IMR-90 (cell line): ENCODE data around the gene EXT2. TPM values are rescaled to one million over a fixed set of nuclear protein-coding genes. Genes with fewer than 3 reads are reported as not detected.

Experiments used
- ATAC-seq: fragments of 200-7000 bp; cut with Tn5 transposase; 2 replicates; pipeline ENCODE4 v1.9.1; 2020; ENCODE audit warnings: low read depth, mild to moderate bottlenecking, moderate library complexity
- BruUV-seq: library from RNA; stranded (reverse); fragments of 400-500 nt; replicated peaks from 2 replicates; lab custom pipeline; 2021; lab: Mats Ljungman, UMichigan
- CTCF ChIA-PET: fragments of 300-600 bp; formaldehyde crosslinking; extraction: SDS; loops from one replicate; lab custom pipeline; 2021; ENCODE audit warnings: antibody characterized with exemption; lab: Yijun Ruan, JAX
- POLR2A ChIA-PET: fragments of 300-600 bp; sonication (Branson Sonifier 250); formaldehyde crosslinking; loops from one replicate; lab custom pipeline; 2022; ENCODE audit warnings: antibody characterized with exemption; ENCODE audit not compliant: unreplicated experiment; lab: Charles Lee
- DNase-seq: peaks from one replicate; pipeline ENCODE4 v3.0.0; 2013
- H2AFZ ChIP-seq: replicated peaks from 2 replicates; pipeline ENCODE3; 2013; ENCODE audit warnings: low read length, mild to moderate bottlenecking; ENCODE audit not compliant: poor library complexity
- H2AK5ac ChIP-seq: 2 replicates; pipeline ENCODE4 v1.6.1; 2013; ENCODE audit warnings: low read depth, low read length, inconsistent platforms
- H2AK9ac ChIP-seq: replicated peaks from 2 replicates; pipeline ENCODE3; 2013; ENCODE audit warnings: mild to moderate bottlenecking, low read depth, low read length, moderate library complexity; ENCODE audit not compliant: poor library complexity
- H2BK120ac ChIP-seq: 2 replicates; pipeline ENCODE4 v1.6.1; 2013; ENCODE audit warnings: low read depth, low read length, inconsistent platforms
- H2BK15ac ChIP-seq: 3 replicates; pipeline ENCODE4 v1.6.1; 2013; ENCODE audit warnings: low read depth, low read length, inconsistent platforms
- H2BK20ac ChIP-seq: 2 replicates; pipeline ENCODE4 v1.6.1; 2013; ENCODE audit warnings: low read depth, mild to moderate bottlenecking, inconsistent platforms, low read length, moderate library complexity
- H2BK5ac ChIP-seq: 2 replicates; pipeline ENCODE4 v1.6.1; 2013; ENCODE audit warnings: mild to moderate bottlenecking, low read depth, low read length, inconsistent platforms; ENCODE audit not compliant: poor library complexity, severe bottlenecking
- H3K14ac ChIP-seq: replicated peaks from 2 replicates; pipeline ENCODE4 v1.6.1; 2013; ENCODE audit warnings: low read depth, low read length, inconsistent platforms
- H3K18ac ChIP-seq: 2 replicates; pipeline ENCODE4 v1.6.1; 2013; ENCODE audit warnings: low read depth, low read length, control low read depth
- H3K23ac ChIP-seq: 2 replicates; pipeline ENCODE4 v1.6.1; 2013; ENCODE audit warnings: low read depth, low read length, inconsistent platforms
- H3K27ac ChIP-seq: 2 replicates; pipeline ENCODE4 v1.5.1; 2013; ENCODE audit warnings: mild to moderate bottlenecking, control low read depth, low read length; ENCODE audit not compliant: insufficient read depth
- H3K27me3 ChIP-seq: 2 replicates; pipeline ENCODE4 v1.6.1; 2013; ENCODE audit warnings: low read length; ENCODE audit not compliant: control insufficient read depth, insufficient read depth
- H3K36me3 ChIP-seq: 2 replicates; pipeline ENCODE4 v1.6.1; 2013; ENCODE audit warnings: low read length, mixed read lengths; ENCODE audit not compliant: control insufficient read depth, insufficient read depth
- H3K4ac ChIP-seq: 2 replicates; pipeline ENCODE4 v1.6.1; 2013; ENCODE audit warnings: low read depth, low read length, inconsistent platforms
- H3K4me1 ChIP-seq: 2 replicates; pipeline ENCODE4 v1.6.1; 2013; ENCODE audit warnings: low read length, mixed read lengths; ENCODE audit not compliant: control insufficient read depth, insufficient read depth
- H3K4me2 ChIP-seq: 2 replicates; pipeline ENCODE4 v1.6.1; 2013; ENCODE audit warnings: low read depth, mild to moderate bottlenecking, control low read depth, low read length, moderate library complexity
- H3K4me3 ChIP-seq: 2 replicates; pipeline ENCODE4 v1.5.1; 2013; ENCODE audit warnings: low read depth, mild to moderate bottlenecking, control low read depth, low read length, moderate library complexity; ENCODE audit not compliant: insufficient read depth
- H3K56ac ChIP-seq: 2 replicates; pipeline ENCODE4 v1.6.1; 2013; ENCODE audit warnings: low read length, inconsistent platforms; ENCODE audit not compliant: insufficient read depth; ENCODE audit errors: extremely low read depth
- H3K79me1 ChIP-seq, 2 experiments: 2 replicates each; pipeline ENCODE4 v1.6.1; 2013; ENCODE audit warnings: low read length in 2 of 2, inconsistent platforms in 1 of 2, low read depth in 1 of 2
- H3K9ac ChIP-seq: 2 replicates; pipeline ENCODE4 v1.6.1; 2013; ENCODE audit warnings: low read depth, low read length, control low read depth
- H3K9me1 ChIP-seq: 2 replicates; pipeline ENCODE4 v1.6.1; 2013; ENCODE audit warnings: low read length, inconsistent platforms; ENCODE audit not compliant: insufficient read depth
- H3K9me3 ChIP-seq: 2 replicates; pipeline ENCODE4 v1.6.1; 2013; ENCODE audit warnings: low read length; ENCODE audit not compliant: control insufficient read depth, insufficient read depth
- H4K20me1 ChIP-seq: 2 replicates; pipeline ENCODE4 v1.6.1; 2013; ENCODE audit warnings: low read length, inconsistent platforms; ENCODE audit not compliant: insufficient read depth
- H4K5ac ChIP-seq: 2 replicates; pipeline ENCODE4 v1.6.1; 2013; ENCODE audit warnings: mild to moderate bottlenecking, low read depth, low read length, control low read depth
- H4K8ac ChIP-seq, 2 experiments: 2 replicates each; pipeline ENCODE4 v1.6.1; 2013; ENCODE audit warnings: low read depth in 2 of 2, low read length in 2 of 2, control low read depth in 1 of 2, inconsistent platforms in 1 of 2
- H4K91ac ChIP-seq: 2 replicates; pipeline ENCODE4 v1.6.1; 2013; ENCODE audit warnings: low read depth, low read length, inconsistent platforms; ENCODE audit not compliant: insufficient read depth
- RCOR1 ChIP-seq: IDR thresholded peaks from 2 replicates; pipeline ENCODE4 v1.6.1; 2012; ENCODE audit warnings: mild to moderate bottlenecking, low read length, improper control_type of control experiment; ENCODE audit not compliant: insufficient replicate concordance
- WGBS, 2 experiments: methylation state at CpG; one replicate each; pipeline versions ENCODE4 v1.1.5 to v1.1.7; 2013; ENCODE audit warnings: missing lambda C conversion rate in 2 of 2; ENCODE audit not compliant: insufficient read length in 1 of 2; ENCODE audit errors: extremely low coverage in 2 of 2; 5-methylcytosine and 5-hydroxymethylcytosine counted together
- dilution Hi-C: fragments of 300-500 bp; cut with HindIII; formaldehyde crosslinking; loops from one replicate; pipeline ENCODE4 v1.14.3; 2018; ENCODE audit warnings: low sequenced_read_pairs; ENCODE audit not compliant: unreplicated experiment
- in situ Hi-C: fragments of 300-500 bp; cut with MboI; formaldehyde crosslinking; loops from 3 replicates; pipeline ENCODE4 v1.14.3; 2019; ENCODE audit warnings: low sequenced_read_pairs, inconsistent platforms, mixed read lengths
- intact Hi-C: fragments of 100-400 bp; cut with micrococcal nuclease; formaldehyde crosslinking; loops from 2 replicates; pipeline ENCODE4 v1.10.0; 2022
- polyA plus RNA-seq, 3 experiments: library from polyadenylated mRNA; depleted of rRNA; stranded (reverse); fragments of >200 nt; gene quantifications; 2 replicates each; pipeline ENCODE4 v1.2.3, GENCODE V29; 2012; ENCODE audit warnings: low replicate concordance in 1 of 3
- total RNA-seq: library from RNA; depleted of rRNA; stranded (reverse); fragments of >200 nt; gene quantifications from 2 replicates; pipeline ENCODE4 v1.2.3, GENCODE V29; 2012

The EXT2 gene
- total and polyA plus RNA-seq, 2 of the 4 experiments (the other 2 are of a cell fraction), result 75.0 to 85.3 TPM

DNA sequence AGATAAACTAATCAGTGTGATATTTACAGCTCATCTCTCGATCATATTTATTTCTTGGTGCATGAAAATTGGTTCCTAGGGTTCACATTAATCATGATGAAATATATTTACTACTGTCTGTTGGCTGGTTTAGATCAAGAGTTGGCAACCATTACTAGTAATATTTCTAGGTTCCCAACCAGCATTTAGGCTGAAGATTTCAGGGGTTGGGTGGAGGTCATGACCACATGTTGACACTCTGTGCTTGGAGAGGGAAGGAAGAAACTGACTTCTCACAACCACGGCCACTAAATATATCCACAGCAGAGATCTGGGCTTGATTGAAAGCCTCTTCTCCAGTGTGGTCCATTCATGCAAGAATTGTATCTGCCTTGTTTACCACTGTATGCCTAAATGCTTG is 126.5 kb downstream of the EXT2 start:
- Histone ChIP-seq H3K23ac (no peak overlapping the region), H3K79me1 (no peaks in the 10 kb centered on the region), H3K36me3 (no peaks in the 10 kb centered on the region), H3K9me1 (no peaks in the 10 kb centered on the region), H4K5ac (no peak overlapping the region), H3K4ac (no peak overlapping the region), H3K4me3 (no peak overlapping the region), H3K9ac (no peak overlapping the region), H2BK120ac (no peak overlapping the region), H4K8ac (no peak overlapping the region), H3K56ac (no peak overlapping the region), H3K14ac (no peak overlapping the region), H3K27me3 (no peaks in the 10 kb centered on the region), H3K18ac (no peak overlapping the region), H3K9me3 (no peaks in the 10 kb centered on the region), H2BK5ac (no peak overlapping the region), H4K20me1 (no peaks in the 10 kb centered on the region), H2AK5ac (no peak overlapping the region), H4K91ac (no peak overlapping the region), H2BK15ac (no peak overlapping the region), H2AFZ (no peak overlapping the region), H2BK20ac (no peak overlapping the region), H3K4me1 (peaks cover 6% of the 10 kb centered on the region), H3K27ac (no peak overlapping the region), H3K4me2 (no peak overlapping the region), H2AK9ac (no peak overlapping the region)
- DNase-seq (no peak), ATAC-seq (no peak)
- CTCF ChIA-PET, result no interaction called here
- intact Hi-C loops, result no loop called here
- no peak for TF ChIP-seq RCOR1
- no TSS peak for BruUV-seq
- POLR2A ChIA-PET, result no interaction called here
- WGBS, 2 experiments, result no CpG with 5 or more reads among the region's 2 CpGs
- in situ Hi-C loops, result no loop called here
- dilution Hi-C loops, result no loop called here
